H1 (cell line): ENCODE results near the gene STRA8. TPM values are rescaled to one million over a fixed set of nuclear protein-coding genes. Genes with fewer than 3 reads are reported as not detected.
"Not testable (repeated sequence)": the region's sequence is repeated elsewhere in the genome, so short reads cannot be mapped to it uniquely, and the experiment has no call there.

Experiments
- CTCF ChIA-PET: fragments of 300-600 bp; sonication (Branson Sonifier 250); formaldehyde crosslinking; loops from one replicate; lab custom pipeline; 2021; ENCODE audit not compliant: partially characterized antibody; lab: Charles Lee
- POLR2A ChIA-PET: fragments of 300-600 bp; sonication (Branson Sonifier 250); formaldehyde crosslinking; loops from one replicate; lab custom pipeline; 2021; ENCODE audit warnings: inconsistent platforms; ENCODE audit not compliant: partially characterized antibody; lab: Charles Lee
- DNase-seq, 2 experiments: peaks; one replicate each; pipeline versions ENCODE4 v3.0.0 to v3.0.0-alpha.2; 2010 to 2022; ENCODE audit warnings: low spot score in 2 of 2, low read depth in 1 of 2, mixed read lengths in 1 of 2
- FAIRE-seq: peaks from 2 replicates; lab custom pipeline; 2011; peaks lifted over from hg19 to GRCh38; lab: Jason Lieb, UNC
- H2AFZ ChIP-seq: 2 replicates; pipeline ENCODE4 v1.8.1; 2012; ENCODE audit warnings: low read length, inconsistent platforms
- H2AK5ac ChIP-seq: 2 replicates; pipeline ENCODE4 v1.6.1; 2013; ENCODE audit warnings: low read depth, low read length
- H2BK120ac ChIP-seq: replicated peaks from 2 replicates; pipeline ENCODE3; 2013; ENCODE audit warnings: low read depth, low read length, inconsistent platforms
- H2BK12ac ChIP-seq: 2 replicates; pipeline ENCODE4 v1.6.1; 2013; ENCODE audit warnings: low read depth, low read length
- H2BK15ac ChIP-seq: 2 replicates; pipeline ENCODE4 v1.6.1; 2013; ENCODE audit warnings: low read length
- H2BK20ac ChIP-seq: 2 replicates; pipeline ENCODE4 v1.6.1; 2013; ENCODE audit warnings: low read length
- H2BK5ac ChIP-seq: 2 replicates; pipeline ENCODE4 v1.6.1; 2013; ENCODE audit warnings: low read depth, low read length
- H3K14ac ChIP-seq: 2 replicates; pipeline ENCODE4 v1.6.1; 2013; ENCODE audit warnings: inconsistent platforms; ENCODE audit not compliant: insufficient read length
- H3K18ac ChIP-seq: 2 replicates; pipeline ENCODE4 v1.6.1; 2013; ENCODE audit warnings: low read length; ENCODE audit errors: extremely low read depth
- H3K23ac ChIP-seq: 2 replicates; pipeline ENCODE4 v1.6.1; 2013; ENCODE audit warnings: inconsistent platforms; ENCODE audit not compliant: insufficient read length
- H3K23me2 ChIP-seq: 2 replicates; pipeline ENCODE4 v1.6.1; 2013; ENCODE audit warnings: low read depth, low read length
- H3K27ac ChIP-seq: 2 replicates; pipeline ENCODE4 v1.6.1; 2011; ENCODE audit warnings: low read depth, low read length, inconsistent platforms
- H3K27me3 ChIP-seq, 4 experiments: replicated peaks in 1 of 4; 1 replicate in 1 of 4; 2 replicates in 3 of 4; pipeline versions ENCODE4 v1.6.1 to v1.8.1; 2011 to 2013; ENCODE audit warnings: low read length in 3 of 4, mild to moderate bottlenecking in 3 of 4, inconsistent platforms in 2 of 4, mixed read lengths in 2 of 4, moderate library complexity in 1 of 4; ENCODE audit not compliant: control insufficient read depth in 3 of 4, insufficient read depth in 3 of 4; ENCODE audit errors: extremely low read depth in 1 of 4
- H3K36me3 ChIP-seq, 4 experiments: 2 replicates each; pipeline versions ENCODE4 v1.6.1 to v1.8.1; 2011 to 2013; ENCODE audit warnings: mild to moderate bottlenecking in 4 of 4, low read length in 3 of 4, moderate library complexity in 2 of 4, control low read depth in 1 of 4, inconsistent platforms in 1 of 4; ENCODE audit not compliant: insufficient read depth in 4 of 4, control insufficient read depth in 2 of 4
- H3K4ac ChIP-seq: replicated peaks from 2 replicates; pipeline ENCODE3; 2013; ENCODE audit warnings: low read length, low read depth, mixed read lengths, inconsistent platforms; ENCODE audit not compliant: insufficient read length
- H3K4me1 ChIP-seq, 4 experiments: replicated peaks in 1 of 4; 1 replicate in 1 of 4; 2 replicates in 3 of 4; pipeline versions ENCODE4 v1.6.1 to v1.8.1; 2011 to 2013; ENCODE audit warnings: low read length in 3 of 4, inconsistent platforms in 2 of 4, mixed read lengths in 1 of 4; ENCODE audit not compliant: insufficient read depth in 4 of 4, control insufficient read depth in 3 of 4
- H3K4me2 ChIP-seq, 2 experiments: 2 replicates each; pipeline versions ENCODE4 v1.6.1 to v1.8.1; 2011 to 2013; ENCODE audit warnings: low read depth in 2 of 2, low read length in 2 of 2, control low read depth in 1 of 2, inconsistent platforms in 1 of 2, mild to moderate bottlenecking in 1 of 2; ENCODE audit not compliant: insufficient read depth in 1 of 2
- H3K4me3 ChIP-seq, 4 experiments: fragments of 200-600, 300-600 bp in 1 of 4; sonication (generic), shearing (Covaris generic), sonication (Bioruptor Twin) in 1 of 4; 2 replicates each; pipeline versions ENCODE4 v1.5.1 to v1.8.1; 2011 to 2016; ENCODE audit warnings: low read length in 4 of 4, low read depth in 3 of 4, control low read depth in 2 of 4, inconsistent platforms in 2 of 4, mild to moderate bottlenecking in 2 of 4, mixed read lengths in 1 of 4, moderate library complexity in 1 of 4; ENCODE audit not compliant: insufficient read depth in 2 of 4; ENCODE audit errors: extremely low read depth in 1 of 4
- H3K56ac ChIP-seq: replicated peaks from 2 replicates; pipeline ENCODE3; 2013; ENCODE audit warnings: low read depth, mild to moderate bottlenecking, mixed read lengths, low read length, inconsistent platforms; ENCODE audit not compliant: insufficient read length
- H3K79me1 ChIP-seq: 2 replicates; pipeline ENCODE4 v1.6.1; 2013; ENCODE audit warnings: low read depth, low read length, control low read depth
- H3K79me2 ChIP-seq, 2 experiments: 2 replicates each; pipeline versions ENCODE4 v1.6.1 to v1.8.1; 2012 to 2013; ENCODE audit warnings: low read length in 2 of 2, mild to moderate bottlenecking in 2 of 2, inconsistent platforms in 1 of 2; ENCODE audit not compliant: insufficient read depth in 2 of 2, control insufficient read depth in 1 of 2
- H3K9ac ChIP-seq, 4 experiments: replicated peaks in 1 of 4; 1 replicate in 1 of 4; 2 replicates in 3 of 4; pipeline versions ENCODE4 v1.6.1 to v1.8.1; 2011 to 2013; ENCODE audit warnings: low read depth in 3 of 4, low read length in 3 of 4, control low read depth in 2 of 4, mild to moderate bottlenecking in 2 of 4, moderate library complexity in 2 of 4, inconsistent platforms in 1 of 4; ENCODE audit errors: extremely low read depth in 1 of 4
- H3K9me3 ChIP-seq, 2 experiments: 2 replicates each; pipeline versions ENCODE4 v1.6.1 to v1.8.1; 2012 to 2013; ENCODE audit warnings: mild to moderate bottlenecking in 2 of 2, moderate library complexity in 2 of 2, control low read depth in 1 of 2, inconsistent platforms in 1 of 2, low read depth in 1 of 2, low read length in 1 of 2, mixed read lengths in 1 of 2; ENCODE audit not compliant: insufficient read depth in 2 of 2
- H4K20me1 ChIP-seq, 2 experiments: replicated peaks in 1 of 2; 2 replicates each; pipeline versions ENCODE3 to v1.8.1; 2011 to 2013; ENCODE audit warnings: inconsistent platforms in 2 of 2, low read length in 2 of 2, mild to moderate bottlenecking in 1 of 2; ENCODE audit not compliant: insufficient read depth in 2 of 2, control insufficient read depth in 1 of 2
- H4K5ac ChIP-seq: 2 replicates; pipeline ENCODE4 v1.6.1; 2013; ENCODE audit warnings: low read length, low read depth, mixed read lengths, inconsistent platforms; ENCODE audit not compliant: insufficient read length
- H4K8ac ChIP-seq: 2 replicates; pipeline ENCODE4 v1.8.0; 2013; ENCODE audit warnings: mild to moderate bottlenecking, moderate library complexity, low read length, inconsistent platforms; ENCODE audit not compliant: insufficient read depth; ENCODE audit errors: extremely low read depth
- H4K91ac ChIP-seq: replicated peaks from 2 replicates; pipeline ENCODE3; 2013; ENCODE audit warnings: low read length, mixed read lengths, inconsistent platforms; ENCODE audit not compliant: insufficient read length
- CEBPB ChIP-seq: IDR thresholded peaks from 2 replicates; pipeline ENCODE4 v1.6.1; 2012; ENCODE audit warnings: low read depth, low read length
- CTBP2 ChIP-seq: IDR thresholded peaks from 2 replicates; pipeline ENCODE4 v1.7.0; 2011; ENCODE audit warnings: borderline replicate concordance, mild to moderate bottlenecking, moderate library complexity, mixed read lengths, low read length; ENCODE audit not compliant: insufficient read depth, insufficient read length
- RXRA ChIP-seq: IDR thresholded peaks from 2 replicates; pipeline ENCODE4 v1.6.1; 2011; ENCODE audit warnings: low read depth, mild to moderate bottlenecking, low read length, moderate library complexity; ENCODE audit not compliant: insufficient read depth
- WGBS, 2 experiments: shearing (Covaris generic) in 1 of 2; methylation state at CpG; one replicate each; pipeline versions ENCODE4 v1.1.6 to v1.1.7; 2013 to 2015; ENCODE audit warnings: low lambda C conversion rate in 2 of 2, mixed read lengths in 2 of 2, inconsistent platforms in 1 of 2, low coverage in 1 of 2, missing lambda C conversion rate in 1 of 2; ENCODE audit not compliant: insufficient replicate concordance in 2 of 2, insufficient coverage in 1 of 2, insufficient read length in 1 of 2; ENCODE audit errors: extremely low coverage in 1 of 2, missing lambda C conversion rate in 1 of 2; 5-methylcytosine and 5-hydroxymethylcytosine counted together
- polyA plus RNA-seq, 7 experiments: library from polyadenylated mRNA; depleted of rRNA in 3 of 7; stranded (reverse) in 5 of 7; unstranded in 2 of 7; fragments of >200 nt in 5 of 7; fragments of 200-250 nt in 2 of 7; gene quantifications; 1 replicate in 5 of 7; 2 replicates in 1 of 7; 4 replicates in 1 of 7; pipeline versions ENCODE4 v1.2.1 to v1.2.3, GENCODE V29; 2011 to 2013; ENCODE audit warnings: missing spikeins in 2 of 7, mixed read lengths in 2 of 7
- total RNA-seq: library from RNA; stranded (reverse); fragmentation: NEBNext Ultra II Directional; extraction: Animal tissue kit (Norgen Biotek cat#: 25700); gene quantifications from 2 replicates; pipeline ENCODE4 v1.2.1, GENCODE V29; 2021
- TF ChIP-seq, protein P1 (sequence below): IDR thresholded peaks from 2 replicates; pipeline ENCODE4 v1.6.1; 2012; ENCODE audit warnings: inconsistent platforms

STRA8 gene
- total and polyA plus RNA-seq, 2 of the 8 experiments (the other 6 are each of a cell fraction or from before 2014, with no cell fraction given), result not detected

DNA sequence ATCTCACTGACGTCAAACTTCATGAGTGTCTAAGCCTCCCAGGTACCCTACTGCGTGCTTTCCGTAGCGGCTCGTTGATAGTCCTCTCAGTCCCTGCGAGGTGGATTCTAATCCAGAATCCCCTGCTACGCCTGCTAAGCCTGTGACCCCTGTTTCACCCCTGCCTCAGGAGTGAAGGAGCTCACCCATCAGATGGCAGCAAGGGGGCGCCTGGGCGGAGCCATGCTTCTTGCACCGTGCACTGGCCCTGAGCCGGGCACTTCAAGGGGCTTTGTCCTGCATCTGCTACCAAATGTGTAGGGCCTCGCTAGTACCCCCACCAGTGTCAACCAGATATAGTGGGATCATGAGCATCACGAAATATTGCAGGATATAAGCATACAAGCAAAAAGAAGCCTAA, 918 bp upstream of the STRA8 start (continued):
- TF ChIP-seq CEBPB (no peak), RXRA (peak; percentile 96), CTBP2 (peak; percentile 76)
- TF ChIP-seq, protein P1, sequence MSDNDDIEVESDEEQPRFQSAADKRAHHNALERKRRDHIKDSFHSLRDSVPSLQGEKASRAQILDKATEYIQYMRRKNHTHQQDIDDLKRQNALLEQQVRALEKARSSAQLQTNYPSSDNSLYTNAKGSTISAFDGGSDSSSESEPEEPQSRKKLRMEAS, result 0 out of 2 replicates have a peak, but pooled peaks have one; percentile 14

DNA sequence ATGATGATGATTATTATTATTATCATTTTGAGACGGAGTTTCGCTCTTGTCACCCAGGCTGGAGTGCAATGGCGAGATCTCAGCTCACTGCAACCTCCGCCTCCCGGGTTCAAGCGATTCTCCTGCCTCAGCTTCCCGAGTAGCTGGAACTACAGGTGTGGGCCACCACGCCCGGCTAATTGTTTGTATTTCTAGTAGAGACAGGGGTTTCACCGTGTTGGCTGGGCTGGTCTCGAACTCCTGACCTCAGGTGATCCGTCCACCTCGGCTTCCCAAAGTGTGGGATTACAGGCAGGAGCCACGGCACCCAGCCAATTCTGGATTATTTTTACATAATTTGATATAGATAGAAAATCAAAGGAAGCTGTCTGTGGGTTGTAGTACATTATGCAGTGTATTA, 457 bp downstream of the STRA8 start:
- H2BK120ac ChIP-seq, FAIRE-seq, H3K14ac ChIP-seq, H2AFZ ChIP-seq, H2BK15ac ChIP-seq, H3K4me2 ChIP-seq, H4K8ac ChIP-seq, H3K23ac ChIP-seq, H2BK12ac ChIP-seq, H3K79me1 ChIP-seq, H3K56ac ChIP-seq, H3K4ac ChIP-seq, H4K91ac ChIP-seq, H3K27ac ChIP-seq, H4K5ac ChIP-seq, H3K4me3 ChIP-seq, H2AK5ac ChIP-seq, H3K27me3 ChIP-seq, H2BK20ac ChIP-seq, H3K36me3 ChIP-seq, POLR2A ChIA-PET, H3K23me2 ChIP-seq, H3K79me2 ChIP-seq, H3K9me3 ChIP-seq, H2BK5ac ChIP-seq, H3K4me1 ChIP-seq, H3K9ac ChIP-seq, H3K18ac ChIP-seq, H4K20me1 ChIP-seq: not testable (repeated sequence)
- peak in 1 of 2 experiments; percentile 20 for DNase-seq
- CTCF ChIA-PET, result interaction anchor here (0.7 to 2.9 kb wide), 8 partner anchors 13 to 294 kb away, joined by 3 to 10 read pairs (median 4); no protein-coding TSS in a partner anchor
- 90% methylated on average over 14 of the region's 14 CpGs; no CpG with 5 or more reads in 1 of the 2 experiments for WGBS, 2 experiments
